Measurements from ENCODE around the gene ESCO1. TPM values are rescaled to one million over a fixed set of nuclear protein-coding genes. Genes with fewer than 3 reads are reported as not detected.

Gene ESCO1
- total RNA-seq, 1 experiment from 2014 or later, result 36.7 TPM

GRCh38 chr18:21604671-21605070 lies 4.2 kb upstream of the ESCO1 start:
- H3K4me3 Mint-ChIP-seq, result no peak overlapping the region
- Histone ChIP-seq H3T11ph (ENCODE audit: low read length) (no peak overlapping the region), H4K91ac (ENCODE audit: insufficient read length, low read depth, low read length) (no peak overlapping the region), H2BK12ac (ENCODE audit: insufficient read length, low read depth, low read length) (no peak overlapping the region), H2AK5ac (ENCODE audit: insufficient read length, low read length) (no peak overlapping the region), H4K20me1 (ENCODE audit: control insufficient read depth, insufficient read depth, insufficient read length) (peaks cover 3% of the 10 kb centered on the region), H4K8ac (replicated peaks; ENCODE audit: insufficient read length, low read depth, low read length) (no peak overlapping the region), H3K27ac (ENCODE audit: insufficient read length, low read depth, low read length) (no peak overlapping the region), H3K18ac (ENCODE audit: insufficient read length, low read depth, low read length) (no peak overlapping the region), H2BK5ac (ENCODE audit: insufficient read length, low read length) (no peak overlapping the region), H3K23ac (ENCODE audit: insufficient read length, low read depth, low read length) (no peak overlapping the region), H3K4me1 (ENCODE audit: insufficient read depth, low read length) (no peaks in the 10 kb centered on the region), H2BK120ac (ENCODE audit: low read depth, low read length, poor library complexity, severe bottlenecking) (no peak overlapping the region), H3K56ac (ENCODE audit: insufficient read length, low read depth, low read length) (no peak overlapping the region), H3K4ac (ENCODE audit: low read depth, low read length) (no peak overlapping the region), H2BK20ac (ENCODE audit: low read depth, low read length, poor library complexity, severe bottlenecking) (no peak overlapping the region), H4K5ac (ENCODE audit: insufficient read length, low read depth, low read length) (no peak overlapping the region), H3K14ac (ENCODE audit: insufficient read depth, low read length) (no peak overlapping the region), H3K9me3 (ENCODE audit: control insufficient read depth, low read depth, low read length) (no peaks in the 10 kb centered on the region), H3K79me1 (ENCODE audit: insufficient read depth, low read depth, low read length, poor library complexity, severe bottlenecking) (no peaks in the 10 kb centered on the region), H2AFZ (ENCODE audit: low read length) (no peak overlapping the region), H2BK15ac (ENCODE audit: low read depth, low read length) (no peak overlapping the region), H3K79me2 (ENCODE audit: insufficient read depth, low read length) (no peaks in the 10 kb centered on the region), H3K9ac (ENCODE audit: extremely low read depth, insufficient read length, low read length) (no peak overlapping the region), H3K27me3 (ENCODE audit: insufficient read depth, low read length) (no peaks in the 10 kb centered on the region), H3K23me2 (ENCODE audit: insufficient read length, low read depth, low read length, poor library complexity, severe bottlenecking) (no peaks in the 10 kb centered on the region), H3K4me2 (ENCODE audit: insufficient read depth, insufficient read length, low read length) (no peak overlapping the region)
- H3K9me3 Mint-ChIP-seq, result peaks cover 0 to 3% of the 10 kb centered on the region in 2 experiments; a peak in 1 of 5 replicates
- TF ChIP-seq, protein P1, sequence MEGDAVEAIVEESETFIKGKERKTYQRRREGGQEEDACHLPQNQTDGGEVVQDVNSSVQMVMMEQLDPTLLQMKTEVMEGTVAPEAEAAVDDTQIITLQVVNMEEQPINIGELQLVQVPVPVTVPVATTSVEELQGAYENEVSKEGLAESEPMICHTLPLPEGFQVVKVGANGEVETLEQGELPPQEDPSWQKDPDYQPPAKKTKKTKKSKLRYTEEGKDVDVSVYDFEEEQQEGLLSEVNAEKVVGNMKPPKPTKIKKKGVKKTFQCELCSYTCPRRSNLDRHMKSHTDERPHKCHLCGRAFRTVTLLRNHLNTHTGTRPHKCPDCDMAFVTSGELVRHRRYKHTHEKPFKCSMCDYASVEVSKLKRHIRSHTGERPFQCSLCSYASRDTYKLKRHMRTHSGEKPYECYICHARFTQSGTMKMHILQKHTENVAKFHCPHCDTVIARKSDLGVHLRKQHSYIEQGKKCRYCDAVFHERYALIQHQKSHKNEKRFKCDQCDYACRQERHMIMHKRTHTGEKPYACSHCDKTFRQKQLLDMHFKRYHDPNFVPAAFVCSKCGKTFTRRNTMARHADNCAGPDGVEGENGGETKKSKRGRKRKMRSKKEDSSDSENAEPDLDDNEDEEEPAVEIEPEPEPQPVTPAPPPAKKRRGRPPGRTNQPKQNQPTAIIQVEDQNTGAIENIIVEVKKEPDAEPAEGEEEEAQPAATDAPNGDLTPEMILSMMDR (conservative IDR thresholded peaks at IDR 0.05), result no peak
- no CpG with 5 or more reads among the region's 2 CpGs for WGBS (ENCODE audit: extremely low coverage, insufficient read length, low lambda C conversion rate)
- no peaks in the 10 kb centered on the region; the same call in 1 of the 2 replicates for H3K27me3 Mint-ChIP-seq (ENCODE audit: low read depth)
- H3K4me1 Mint-ChIP-seq, result 0 out of 4 replicates have a peak, but pooled peaks cover 0 to 6% of the 10 kb centered on the region in 2 experiments
- H3K36me3 Mint-ChIP-seq (ENCODE audit: insufficient read depth in 1 of 3, low read depth in 3 of 3), result peaks cover 0 to 3% (median 1%) of the 10 kb centered on the region in 3 experiments; a peak in 1 of 7 replicates
- DNase-seq, result no peak
- H3K27ac Mint-ChIP-seq, result no peak overlapping the region

All from H9 (cell line).